Osteocyte (in vitro differentiated cells): Measurements from ENCODE around the gene PSAPL1. TPM values are rescaled to one million over a fixed set of nuclear protein-coding genes. Genes with fewer than 3 reads are reported as not detected.

ENCODE experiments used
- DNase-seq: peaks from one replicate; pipeline ENCODE4 v3.0.0; 2021; ENCODE audit warnings: mixed read lengths; ENCODE audit not compliant: unreplicated experiment; ENCODE audit errors: extremely low spot score
- H3K27ac Mint-ChIP-seq: one replicate; pipeline ENCODE4 v1.8.0; 2021; ENCODE audit warnings: mild to moderate bottlenecking, mixed read lengths; ENCODE audit not compliant: unreplicated experiment
- H3K27me3 Mint-ChIP-seq: one replicate; pipeline ENCODE4 v1.8.0; 2021; ENCODE audit warnings: mixed read lengths; ENCODE audit not compliant: unreplicated experiment
- H3K36me3 Mint-ChIP-seq: one replicate; pipeline ENCODE4 v1.8.0; 2021; ENCODE audit warnings: mixed read lengths; ENCODE audit not compliant: unreplicated experiment
- H3K4me1 Mint-ChIP-seq: one replicate; pipeline ENCODE4 v1.8.0; 2021; ENCODE audit warnings: mixed read lengths; ENCODE audit not compliant: unreplicated experiment
- H3K4me3 Mint-ChIP-seq: one replicate; pipeline ENCODE4 v1.8.0; 2021; ENCODE audit warnings: mild to moderate bottlenecking, moderate library complexity, mixed read lengths; ENCODE audit not compliant: unreplicated experiment
- H3K9me3 Mint-ChIP-seq: one replicate; pipeline ENCODE4 v1.8.0; 2021; ENCODE audit warnings: mixed read lengths; ENCODE audit not compliant: unreplicated experiment
- total RNA-seq: library from RNA; stranded (reverse); gene quantifications from 2 replicates; pipeline ENCODE4 v1.2.1, GENCODE V29; 2021
- TF ChIP-seq, protein P1 (sequence below): fragments of 200-600 bp; sonication (generic); IDR thresholded peaks from 2 replicates; pipeline ENCODE4 v1.5.0; 2021; ENCODE audit warnings: antibody characterized with exemption, mild to moderate bottlenecking, moderate library complexity

The PSAPL1 gene
- total RNA-seq, 1 donor from 2014 or later = not detected

DNA sequence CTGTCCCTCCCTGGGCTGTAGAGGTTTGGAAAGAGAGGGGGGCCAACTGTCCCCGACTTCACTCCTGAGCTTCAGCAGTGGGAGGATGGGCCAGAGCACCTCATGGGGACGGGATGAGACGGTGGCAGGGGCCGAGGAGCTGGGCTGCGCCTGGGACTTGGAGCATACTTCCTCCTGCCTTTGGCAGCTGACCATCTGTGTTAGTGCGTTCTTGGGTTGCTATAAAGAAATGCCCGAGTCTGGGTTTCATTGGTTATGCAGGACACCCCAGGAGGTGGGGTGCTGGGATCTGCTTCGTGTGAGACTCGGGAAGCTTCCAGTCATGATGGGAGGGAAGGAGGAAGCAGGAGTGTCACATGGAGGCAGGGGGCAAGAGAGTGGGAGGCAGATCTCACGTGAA lies 7.4 kb downstream of the PSAPL1 start:
- Mint-ChIP-seq H3K4me1 (no peaks in the 10 kb centered on the region), H3K27ac (no peak overlapping the region), H3K27me3 (no peaks in the 10 kb centered on the region), H3K9me3 (no peaks in the 10 kb centered on the region), H3K4me3 (no peak overlapping the region), H3K36me3 (no peaks in the 10 kb centered on the region)
- peak; percentile 73 for DNase-seq
- TF ChIP-seq, protein P1, sequence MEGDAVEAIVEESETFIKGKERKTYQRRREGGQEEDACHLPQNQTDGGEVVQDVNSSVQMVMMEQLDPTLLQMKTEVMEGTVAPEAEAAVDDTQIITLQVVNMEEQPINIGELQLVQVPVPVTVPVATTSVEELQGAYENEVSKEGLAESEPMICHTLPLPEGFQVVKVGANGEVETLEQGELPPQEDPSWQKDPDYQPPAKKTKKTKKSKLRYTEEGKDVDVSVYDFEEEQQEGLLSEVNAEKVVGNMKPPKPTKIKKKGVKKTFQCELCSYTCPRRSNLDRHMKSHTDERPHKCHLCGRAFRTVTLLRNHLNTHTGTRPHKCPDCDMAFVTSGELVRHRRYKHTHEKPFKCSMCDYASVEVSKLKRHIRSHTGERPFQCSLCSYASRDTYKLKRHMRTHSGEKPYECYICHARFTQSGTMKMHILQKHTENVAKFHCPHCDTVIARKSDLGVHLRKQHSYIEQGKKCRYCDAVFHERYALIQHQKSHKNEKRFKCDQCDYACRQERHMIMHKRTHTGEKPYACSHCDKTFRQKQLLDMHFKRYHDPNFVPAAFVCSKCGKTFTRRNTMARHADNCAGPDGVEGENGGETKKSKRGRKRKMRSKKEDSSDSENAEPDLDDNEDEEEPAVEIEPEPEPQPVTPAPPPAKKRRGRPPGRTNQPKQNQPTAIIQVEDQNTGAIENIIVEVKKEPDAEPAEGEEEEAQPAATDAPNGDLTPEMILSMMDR = no peak

DNA sequence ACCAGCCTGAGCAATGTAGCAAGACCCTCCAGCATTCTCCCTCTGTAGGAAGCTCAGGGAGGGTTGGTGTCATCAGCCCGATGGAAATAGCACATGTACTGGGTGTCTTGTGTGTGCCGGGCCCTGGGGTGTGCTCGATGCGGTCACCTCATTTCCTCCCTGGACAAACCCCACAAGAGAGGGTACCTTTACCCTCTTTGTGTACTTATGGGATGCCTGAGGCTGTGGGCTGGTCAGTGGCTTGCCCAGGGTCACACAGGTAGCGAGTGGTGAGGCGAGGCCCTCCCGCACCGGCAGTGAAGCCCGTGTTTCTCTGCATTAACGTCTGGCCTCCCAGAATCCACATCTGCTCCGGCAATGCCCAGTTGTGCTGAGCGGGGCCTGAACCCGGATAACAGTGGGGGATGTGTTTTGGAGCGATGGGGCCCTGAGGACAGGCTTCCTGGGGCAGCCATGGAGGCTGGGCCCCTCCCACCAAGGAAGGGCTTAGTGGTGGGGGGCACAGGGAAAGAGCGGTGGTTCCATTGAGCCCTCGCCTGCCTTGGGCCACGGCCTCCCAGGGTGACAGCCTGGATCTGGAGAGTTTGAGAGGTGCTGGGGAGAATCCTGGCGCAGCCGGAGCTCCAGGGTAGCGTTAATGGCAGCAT lies 8.1 kb downstream of the PSAPL1 start:
- no peak overlapping the region for H3K4me3 Mint-ChIP-seq
- DNase-seq = peak; percentile 69
- TF ChIP-seq, protein P1 = no peak

DNA sequence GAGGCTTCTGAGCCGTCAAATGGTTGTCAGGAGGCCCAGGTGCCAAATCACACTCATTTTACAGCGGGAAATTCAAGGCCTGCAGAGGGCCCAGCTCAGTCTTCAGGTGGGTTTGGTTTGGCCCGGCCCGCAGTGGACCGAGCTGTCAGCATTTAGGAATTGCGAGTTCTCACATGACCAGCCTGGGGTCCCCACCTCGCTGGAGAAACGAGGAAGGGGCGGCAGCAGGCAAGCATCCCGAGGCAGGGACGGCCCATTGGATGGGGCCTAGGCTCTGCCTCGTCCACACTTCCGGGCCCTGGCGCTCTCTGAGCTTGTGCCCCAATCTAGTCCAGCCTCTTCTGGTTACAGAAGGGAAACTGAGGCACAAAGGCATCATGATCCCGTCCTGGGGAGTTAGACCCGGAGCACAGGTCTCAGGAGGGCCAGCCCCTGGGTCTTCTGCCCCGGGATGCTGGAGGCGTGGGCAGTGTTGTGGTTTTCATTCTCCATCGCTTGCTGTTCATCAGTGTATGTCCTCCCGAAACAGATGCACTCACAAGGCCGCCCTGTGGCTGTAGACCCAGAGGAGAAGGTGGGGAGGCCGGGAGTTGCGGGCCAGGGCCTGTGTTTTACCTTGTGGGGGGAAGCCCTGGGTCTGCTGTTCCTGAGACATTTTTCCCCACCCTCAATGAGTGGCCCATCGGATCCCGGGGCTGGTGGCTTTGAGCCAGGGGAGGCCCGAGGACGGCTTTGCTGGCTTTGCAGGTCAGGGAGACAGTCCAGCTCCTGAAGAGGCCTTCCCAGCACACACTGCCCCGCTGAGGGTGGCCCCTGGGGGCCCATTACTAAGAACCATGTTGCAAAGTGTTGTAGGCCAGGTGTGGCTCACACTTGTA lies 8.9 kb downstream of the PSAPL1 start:
- Mint-ChIP-seq H3K9me3 (no peaks in the 10 kb centered on the region), H3K4me3 (no peak overlapping the region), H3K4me1 (no peaks in the 10 kb centered on the region), H3K36me3 (no peaks in the 10 kb centered on the region), H3K27ac (no peak overlapping the region), H3K27me3 (peaks cover 2% of the 10 kb centered on the region)
- TF ChIP-seq, protein P1 = no peak
- peak; percentile 79 for DNase-seq

More for the DNA sequence above, 8.1 kb downstream of the PSAPL1 start:
- H3K9me3 Mint-ChIP-seq = no peaks in the 10 kb centered on the region
- H3K36me3 Mint-ChIP-seq = no peaks in the 10 kb centered on the region
- H3K4me1 Mint-ChIP-seq = no peaks in the 10 kb centered on the region
- no peak overlapping the region for H3K27ac Mint-ChIP-seq
- H3K27me3 Mint-ChIP-seq = peaks cover 2% of the 10 kb centered on the region

DNA sequence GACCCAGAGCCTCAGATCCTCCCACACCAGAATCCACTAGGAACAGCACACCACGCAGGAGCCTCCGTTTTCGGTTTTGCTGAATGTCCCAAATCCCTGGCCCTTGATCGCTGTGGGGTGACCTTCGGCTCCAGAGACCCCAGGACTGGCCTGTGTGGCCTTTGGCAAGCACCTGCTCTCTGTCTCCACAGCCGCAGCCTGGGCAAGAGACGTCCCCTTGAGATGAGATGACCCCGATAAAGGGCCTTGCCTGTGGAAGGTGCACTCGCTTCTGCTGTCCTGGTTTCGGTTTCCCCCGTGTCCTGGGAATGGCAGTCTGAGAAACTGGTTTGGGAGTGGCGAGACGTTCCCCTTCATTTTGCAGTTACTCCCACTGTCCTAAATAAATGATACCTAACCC lies 9.6 kb downstream of the PSAPL1 start:
- Mint-ChIP-seq H3K9me3 (no peaks in the 10 kb centered on the region), H3K27ac (no peak overlapping the region), H3K4me1 (no peaks in the 10 kb centered on the region), H3K27me3 (peaks cover 2% of the 10 kb centered on the region), H3K36me3 (no peaks in the 10 kb centered on the region), H3K4me3 (no peak overlapping the region)
- DNase-seq = no peak
- TF ChIP-seq, protein P1 = no peak

DNA sequence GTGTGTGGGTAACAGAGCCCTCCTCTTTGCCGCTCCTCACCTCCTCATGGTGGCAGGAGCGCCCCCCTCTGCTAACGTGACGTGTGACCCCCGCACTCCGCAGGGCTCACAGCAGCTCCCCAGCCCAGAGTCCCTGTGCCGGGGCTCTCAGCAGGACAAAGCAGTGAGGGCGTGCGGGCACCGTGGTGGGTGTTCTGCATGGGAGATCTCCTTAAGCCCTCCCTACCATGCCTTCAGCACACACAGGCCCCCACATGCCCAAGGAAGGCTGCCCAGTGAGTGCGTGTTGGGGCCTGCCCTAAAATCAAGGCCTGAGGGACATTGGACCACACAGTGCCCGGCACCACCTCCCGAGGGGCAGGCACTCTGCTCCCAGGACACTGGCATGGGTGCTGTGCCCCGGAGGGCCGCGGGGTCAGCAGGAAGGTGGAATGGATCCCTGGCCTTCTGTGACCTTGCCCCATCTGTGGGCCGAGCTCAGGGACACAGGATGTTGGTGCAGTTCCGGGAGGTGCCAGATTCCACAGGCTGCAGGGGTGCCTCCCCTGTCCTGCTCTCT lies 10.1 kb downstream of the PSAPL1 start:
- peak; percentile 80 for DNase-seq
- H3K4me1 Mint-ChIP-seq = no peaks in the 10 kb centered on the region
- H3K27ac Mint-ChIP-seq = no peak overlapping the region
- TF ChIP-seq, protein P1 = no peak
- no peak overlapping the region for H3K4me3 Mint-ChIP-seq
- H3K9me3 Mint-ChIP-seq = no peaks in the 10 kb centered on the region
- H3K36me3 Mint-ChIP-seq = no peaks in the 10 kb centered on the region
- peaks cover 2% of the 10 kb centered on the region for H3K27me3 Mint-ChIP-seq
